Neural cell (in vitro differentiated cells): Measurements from ENCODE around the gene SAP30L.

Source experiments
- CTCF ChIP-seq: fragments of 450-650 bp; IDR thresholded peaks from 2 replicates; pipeline ENCODE4 v1.5.1; 2014; ENCODE audit warnings: antibody characterized with exemption, mild to moderate bottlenecking, moderate library complexity; ENCODE audit not compliant: poor library complexity, severe bottlenecking
- EP300 ChIP-seq: fragments of 450-650 bp; conservative IDR thresholded peaks from 2 replicates; pipeline ENCODE4 v1.6.1; 2014; ENCODE audit warnings: antibody characterized with exemption, mild to moderate bottlenecking, moderate library complexity; ENCODE audit not compliant: poor library complexity, severe bottlenecking
- EZH2 ChIP-seq: fragments of 200-600, 300-800 bp; shearing (Covaris generic), sonication (generic); IDR thresholded peaks from 2 replicates; pipeline ENCODE4 v1.6.1; 2014; ENCODE audit warnings: antibody characterized with exemption, low read length, borderline replicate concordance, mild to moderate bottlenecking; ENCODE audit not compliant: insufficient read depth, poor library complexity, severe bottlenecking
- MXI1 ChIP-seq: fragments of 450-650 bp; conservative IDR thresholded peaks from 2 replicates; pipeline ENCODE4 v1.6.1; 2014; ENCODE audit warnings: antibody characterized with exemption, mild to moderate bottlenecking; ENCODE audit not compliant: poor library complexity, severe bottlenecking
- POLR2AphosphoS5 ChIP-seq: IDR thresholded peaks from 2 replicates; pipeline ENCODE4 v1.6.1; 2012
- RAD21 ChIP-seq: fragments of 450-650 bp; conservative IDR thresholded peaks from 2 replicates; pipeline ENCODE4 v1.6.1; 2014; ENCODE audit warnings: antibody characterized with exemption, mild to moderate bottlenecking, moderate library complexity
- SMC3 ChIP-seq: fragments of 450-650 bp; conservative IDR thresholded peaks from 2 replicates; pipeline ENCODE4 v1.6.1; 2014; ENCODE audit warnings: antibody characterized with exemption, mild to moderate bottlenecking, moderate library complexity; ENCODE audit not compliant: poor library complexity
- TAF1 ChIP-seq: IDR thresholded peaks from 2 replicates; pipeline ENCODE4 v1.6.1; 2012; ENCODE audit warnings: low read depth

GRCh38 chr5:154508114-154508513 lies 62.3 kb downstream of the SAP30L start:
- no peak for TF ChIP-seq POLR2AphosphoS5
- TF ChIP-seq CTCF, result no peak
- TF ChIP-seq EP300, result no peak
- no peak for TF ChIP-seq SMC3
- TF ChIP-seq TAF1, result no peak
- no peak for TF ChIP-seq EZH2
- no peak for TF ChIP-seq MXI1
- TF ChIP-seq RAD21, result no peak
